ENCODE data around the gene SPATS2.

SPATS2 gene

DNA sequence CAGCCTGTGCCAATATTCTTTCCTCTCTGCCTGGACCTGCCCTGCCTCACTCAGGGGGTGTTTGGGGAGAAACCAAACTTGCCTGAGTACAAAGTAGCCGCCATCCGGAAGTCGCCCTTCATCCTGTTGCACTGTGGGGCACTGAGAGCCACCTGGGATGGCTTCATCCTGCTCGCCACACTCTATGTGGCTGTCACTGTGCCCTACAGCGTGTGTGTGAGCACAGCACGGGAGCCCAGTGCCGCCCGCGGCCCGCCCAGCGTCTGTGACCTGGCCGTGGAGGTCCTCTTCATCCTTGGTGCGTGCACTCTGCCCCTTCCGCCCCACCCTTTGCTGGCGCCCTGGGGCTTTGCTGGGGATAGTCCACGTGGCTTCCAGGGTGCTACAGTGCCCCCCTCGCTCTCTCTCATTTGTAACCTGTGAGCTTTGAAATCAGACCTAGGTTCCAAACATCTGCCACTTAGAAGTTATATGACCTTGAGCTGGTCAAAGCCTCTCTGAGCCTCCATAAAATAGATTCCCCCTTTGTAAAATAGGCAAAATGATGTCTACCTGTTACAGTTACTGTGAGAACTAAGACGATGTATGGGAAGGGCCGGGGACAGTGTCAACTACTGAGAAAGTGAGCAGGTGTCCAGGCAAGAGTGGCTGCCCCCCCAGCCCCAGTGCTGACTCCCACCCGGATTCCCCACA, 176.1 kb downstream of the SPATS2 start:
- no peak for DNase-seq

DNA sequence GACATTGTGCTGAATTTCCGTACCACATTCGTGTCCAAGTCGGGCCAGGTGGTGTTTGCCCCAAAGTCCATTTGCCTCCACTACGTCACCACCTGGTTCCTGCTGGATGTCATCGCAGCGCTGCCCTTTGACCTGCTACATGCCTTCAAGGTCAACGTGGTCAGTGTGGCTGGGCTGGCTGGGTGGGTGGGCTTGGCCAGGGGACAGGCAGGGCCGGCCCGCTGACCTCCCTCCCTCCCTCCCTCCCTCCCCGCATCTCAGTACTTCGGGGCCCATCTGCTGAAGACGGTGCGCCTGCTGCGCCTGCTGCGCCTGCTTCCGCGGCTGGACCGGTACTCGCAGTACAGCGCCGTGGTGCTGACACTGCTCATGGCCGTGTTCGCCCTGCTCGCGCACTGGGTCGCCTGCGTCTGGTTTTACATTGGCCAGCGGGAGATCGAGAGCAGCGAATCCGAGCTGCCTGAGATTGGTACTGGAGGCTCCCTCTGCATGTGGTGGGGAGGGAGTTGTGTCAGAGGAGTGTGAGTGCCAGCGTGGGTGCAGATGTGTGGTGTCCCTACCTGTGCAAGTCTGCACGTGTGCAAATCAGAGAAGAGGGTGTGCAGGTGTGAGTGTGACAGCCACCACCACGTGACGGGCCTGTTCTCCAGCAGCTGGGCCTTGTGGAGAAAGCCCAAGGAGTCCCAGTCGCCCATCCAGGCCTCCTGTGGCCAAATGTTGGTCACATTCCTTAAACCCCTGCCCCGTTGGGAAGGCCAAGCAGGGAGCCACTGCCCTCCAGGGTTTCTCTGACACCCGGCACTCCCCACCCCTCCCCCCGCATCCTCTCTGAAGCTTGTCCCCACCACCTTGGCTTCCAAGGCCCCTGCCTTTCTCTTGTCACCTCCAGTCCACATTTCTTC, 176.9 kb downstream of the SPATS2 start:
- no peak for DNase-seq

DNA sequence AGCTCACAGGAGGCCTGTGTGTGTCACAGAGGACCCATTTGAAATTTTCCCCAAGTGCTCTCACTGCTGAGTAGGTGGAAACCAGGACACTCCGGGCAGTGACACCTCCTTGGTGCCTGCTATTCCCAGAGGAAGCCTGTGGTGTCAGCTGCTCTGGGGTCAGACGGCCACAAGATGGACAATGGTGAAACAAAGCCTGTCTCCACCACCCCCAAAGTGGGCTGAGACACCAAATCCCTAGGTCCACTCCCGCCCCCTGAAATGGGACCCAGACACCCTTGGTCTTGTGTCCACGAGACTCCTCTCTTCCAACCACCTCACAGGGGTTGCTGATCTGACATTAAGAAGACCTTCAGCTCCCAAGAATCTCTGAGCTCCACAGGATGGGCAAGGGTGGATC, 178.6 kb downstream of the SPATS2 start:
- no peak for DNase-seq

DNA sequence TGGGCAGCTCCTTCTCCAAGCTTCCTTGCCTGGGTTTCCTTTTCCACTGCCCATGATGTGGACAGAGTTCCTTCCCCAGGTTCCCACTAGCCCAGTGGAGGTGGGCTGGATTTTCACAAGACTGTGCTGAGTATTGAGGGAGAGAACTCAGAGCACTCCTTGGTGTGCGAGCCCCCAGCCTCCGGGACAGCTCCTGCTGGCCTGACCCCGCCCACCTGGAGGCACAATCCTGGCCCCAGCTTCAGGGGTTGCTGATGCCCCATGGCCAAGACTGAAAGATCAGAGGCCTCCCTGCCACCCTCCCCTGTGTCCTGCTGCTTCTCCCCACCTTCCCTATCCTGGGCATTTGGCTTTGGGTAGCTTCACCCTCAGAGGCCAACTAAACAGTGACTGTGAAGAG, 179.2 kb downstream of the SPATS2 start:
- no peak for DNase-seq

DNA sequence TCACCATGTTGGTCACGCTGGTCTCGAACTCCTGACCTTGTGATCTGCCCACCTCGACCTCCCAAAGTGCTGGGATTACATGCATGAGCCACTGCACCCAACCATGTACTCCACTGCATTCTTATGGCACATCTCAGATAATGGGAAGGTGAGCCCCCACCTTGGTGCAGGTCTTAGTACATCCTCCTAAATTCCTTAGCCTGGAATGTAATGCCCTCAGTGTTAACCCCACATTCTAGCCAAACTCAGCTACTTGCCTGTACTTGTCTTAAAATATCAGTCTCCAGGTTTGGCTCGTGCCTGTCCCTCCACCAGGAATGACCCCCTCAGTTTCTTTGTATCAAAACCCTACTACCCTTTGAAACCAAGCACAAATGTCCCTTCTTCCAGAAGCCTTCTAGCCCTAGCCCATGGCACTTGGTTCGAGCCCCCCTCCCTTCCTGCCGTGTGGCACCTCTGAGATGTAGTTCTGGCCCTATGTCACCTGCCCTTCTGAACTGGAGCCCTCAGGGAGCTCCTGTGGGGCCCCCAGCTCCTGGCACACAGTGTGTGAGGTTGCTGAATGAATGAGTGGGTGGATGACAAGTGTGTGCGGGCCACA, 179.9 kb downstream of the SPATS2 start:
- no peak for DNase-seq

DNA sequence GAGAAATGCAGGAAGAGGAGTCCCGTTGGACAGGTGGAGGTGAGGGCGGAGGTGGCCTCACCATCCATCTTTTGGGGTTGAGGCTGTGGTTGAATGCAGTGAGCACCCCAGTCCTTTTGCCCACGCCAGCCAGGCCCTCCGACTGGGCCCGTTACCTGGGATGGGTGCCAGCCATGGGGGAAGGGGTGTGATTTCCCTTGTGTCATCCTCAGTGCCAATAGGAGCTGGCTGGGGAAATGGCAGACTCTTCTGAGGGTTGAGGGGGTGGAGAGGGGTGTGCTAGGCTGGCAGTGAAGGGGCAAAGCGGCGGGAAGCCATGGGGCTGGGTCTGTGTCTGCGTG, 181.2 kb downstream of the SPATS2 start:
- no peak for DNase-seq

DNA sequence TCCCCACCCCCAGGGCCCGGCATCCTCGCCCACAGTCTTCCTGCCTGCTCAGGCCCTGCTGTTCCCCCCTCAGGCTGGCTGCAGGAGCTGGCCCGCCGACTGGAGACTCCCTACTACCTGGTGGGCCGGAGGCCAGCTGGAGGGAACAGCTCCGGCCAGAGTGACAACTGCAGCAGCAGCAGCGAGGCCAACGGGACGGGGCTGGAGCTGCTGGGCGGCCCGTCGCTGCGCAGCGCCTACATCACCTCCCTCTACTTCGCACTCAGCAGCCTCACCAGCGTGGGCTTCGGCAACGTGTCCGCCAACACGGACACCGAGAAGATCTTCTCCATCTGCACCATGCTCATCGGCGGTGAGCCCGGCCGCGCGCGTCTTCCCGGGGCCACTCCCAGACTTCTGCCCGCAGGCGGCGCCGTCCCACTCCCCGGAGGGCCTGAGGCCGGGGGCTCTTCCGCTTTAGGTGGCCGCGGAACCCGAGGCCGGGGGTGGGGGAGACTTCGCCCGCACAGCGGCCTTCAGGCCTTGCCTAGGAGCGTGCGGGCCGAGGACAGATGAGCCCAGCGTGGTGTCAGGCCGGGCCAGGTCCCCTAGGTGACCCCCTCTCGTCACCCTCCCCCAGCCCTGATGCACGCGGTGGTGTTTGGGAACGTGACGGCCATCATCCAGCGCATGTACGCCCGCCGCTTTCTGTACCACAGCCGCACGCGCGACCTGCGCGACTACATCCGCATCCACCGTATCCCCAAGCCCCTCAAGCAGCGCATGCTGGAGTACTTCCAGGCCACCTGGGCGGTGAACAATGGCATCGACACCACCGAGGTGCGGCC, 181.8 kb downstream of the SPATS2 start:
- DNase-seq: no peak

DNA sequence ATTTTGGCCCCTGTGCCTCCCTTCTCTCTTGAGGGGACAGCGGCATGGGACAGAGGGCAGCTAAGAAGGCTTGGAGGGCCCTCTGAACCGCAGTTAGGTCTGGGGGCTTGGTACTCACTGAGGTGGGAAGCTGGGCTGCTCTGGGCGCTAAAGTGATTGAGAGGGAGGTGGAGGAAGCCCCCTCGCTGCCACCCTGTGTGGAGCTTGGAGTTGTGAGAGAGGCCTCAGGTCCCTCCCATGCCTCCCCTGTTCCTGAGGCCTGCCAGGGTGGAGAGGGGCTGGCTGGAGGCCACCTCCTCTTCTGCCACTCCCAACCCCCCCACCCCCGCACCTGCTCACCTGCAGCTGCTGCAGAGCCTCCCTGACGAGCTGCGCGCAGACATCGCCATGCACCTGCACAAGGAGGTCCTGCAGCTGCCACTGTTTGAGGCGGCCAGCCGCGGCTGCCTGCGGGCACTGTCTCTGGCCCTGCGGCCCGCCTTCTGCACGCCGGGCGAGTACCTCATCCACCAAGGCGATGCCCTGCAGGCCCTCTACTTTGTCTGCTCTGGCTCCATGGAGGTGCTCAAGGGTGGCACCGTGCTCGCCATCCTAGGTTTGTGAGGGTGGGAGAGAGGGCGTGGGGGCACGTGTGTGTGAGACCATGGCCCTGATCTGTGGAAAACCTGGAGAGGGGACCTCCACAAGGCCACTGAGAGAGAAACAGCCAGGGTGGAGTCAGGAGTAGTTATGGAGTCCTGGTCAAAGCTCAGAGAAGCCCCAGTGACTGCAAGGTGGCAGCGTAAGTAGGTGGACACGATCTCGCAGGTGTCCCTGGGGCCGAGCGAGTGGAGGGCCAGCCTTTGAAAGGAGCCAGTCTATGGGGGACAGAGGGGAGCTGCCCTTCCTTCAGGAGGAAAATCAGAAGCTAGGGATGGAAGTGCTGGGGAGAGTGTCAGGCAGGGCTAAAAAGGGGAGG, 182.8 kb downstream of the SPATS2 start:
- no peak for DNase-seq

DNA sequence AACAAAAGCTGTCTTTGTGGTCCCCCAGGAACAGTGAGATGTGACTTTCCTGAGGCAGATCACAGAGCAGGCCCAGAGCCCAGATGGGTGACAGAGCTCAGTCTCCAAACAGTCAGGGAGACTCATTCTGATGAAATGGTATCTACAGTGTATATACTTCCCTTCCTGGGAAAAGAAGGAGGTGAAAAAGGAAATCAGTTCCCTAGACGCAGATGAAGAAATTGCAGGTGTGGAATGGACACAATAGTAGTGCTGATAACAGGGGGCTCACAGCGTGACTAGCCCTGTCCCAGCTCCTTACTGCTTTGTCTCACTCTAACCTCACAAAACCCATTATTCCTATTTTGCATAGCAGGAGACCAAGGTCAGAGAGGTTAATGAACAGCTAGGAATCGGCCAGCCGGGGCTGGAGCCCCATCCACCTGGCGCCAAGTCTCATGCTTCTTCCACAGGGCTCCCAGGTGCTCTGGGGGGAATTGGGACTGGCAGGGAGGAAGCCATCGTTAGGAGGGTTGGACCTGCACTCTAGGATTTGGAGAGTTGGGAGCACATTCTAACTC, 183.5 kb downstream of the SPATS2 start:
- DNase-seq: no peak

DNA sequence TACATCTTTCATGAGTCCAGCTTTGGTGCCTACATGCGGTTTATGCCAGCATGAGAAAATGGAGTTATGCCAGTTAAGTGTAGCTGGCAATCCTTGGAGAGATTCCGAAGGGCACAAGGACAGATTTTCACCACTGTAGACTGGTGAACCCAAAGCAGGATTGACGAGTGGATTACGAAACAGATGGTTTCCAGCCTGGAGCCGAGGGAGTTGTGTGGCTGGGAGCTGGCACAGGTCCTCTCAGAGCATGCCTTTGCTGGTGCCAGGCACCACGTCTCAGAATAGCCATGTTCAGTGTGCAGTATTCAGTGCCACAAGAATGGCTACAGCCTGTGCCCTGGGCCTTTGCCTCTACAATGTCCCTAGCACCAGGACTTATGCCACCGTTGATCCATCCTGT, 184.8 kb downstream of the SPATS2 start:
- DNase-seq: no peak

DNA sequence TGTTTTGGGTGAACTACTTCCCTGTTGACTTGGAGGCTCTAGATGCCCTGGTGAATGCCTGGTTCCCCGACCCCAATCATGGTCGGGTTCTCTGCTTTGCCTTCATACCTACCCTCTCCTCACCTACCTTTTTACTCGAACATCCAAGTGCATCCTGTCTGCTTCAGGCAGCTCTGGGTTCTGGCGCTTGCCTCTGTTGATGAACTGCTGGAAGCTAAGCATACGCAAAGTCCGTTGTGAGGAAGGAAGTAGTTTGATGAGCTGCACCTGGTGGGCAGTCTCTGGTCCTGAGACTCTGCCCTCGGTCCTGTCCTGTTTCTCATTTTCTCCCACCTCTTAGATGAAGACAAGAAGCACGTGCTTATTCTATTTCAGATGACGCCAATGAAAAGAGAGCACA, 185.2 kb downstream of the SPATS2 start:
- DNase-seq: no peak

DNA sequence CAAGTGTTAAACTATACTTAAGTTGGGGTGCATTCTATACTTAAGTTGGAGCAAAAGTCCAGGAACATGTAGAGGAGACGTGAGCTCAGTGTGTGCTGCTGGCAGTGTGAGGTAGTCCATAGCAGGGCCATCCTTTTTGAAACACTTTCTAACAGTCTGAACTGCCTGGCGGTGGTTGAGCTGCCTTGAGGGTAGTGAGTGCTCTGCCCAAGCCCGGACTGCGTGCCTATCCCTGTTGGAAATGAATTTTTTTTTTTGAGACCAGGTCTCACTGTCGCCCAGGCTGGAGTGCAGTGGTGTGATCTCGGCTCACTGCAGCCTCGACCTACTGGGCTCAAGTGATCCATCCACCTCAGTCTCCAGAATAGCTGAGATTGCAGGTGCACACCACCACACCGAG, 185.6 kb downstream of the SPATS2 start:
- no peak for DNase-seq

DNA sequence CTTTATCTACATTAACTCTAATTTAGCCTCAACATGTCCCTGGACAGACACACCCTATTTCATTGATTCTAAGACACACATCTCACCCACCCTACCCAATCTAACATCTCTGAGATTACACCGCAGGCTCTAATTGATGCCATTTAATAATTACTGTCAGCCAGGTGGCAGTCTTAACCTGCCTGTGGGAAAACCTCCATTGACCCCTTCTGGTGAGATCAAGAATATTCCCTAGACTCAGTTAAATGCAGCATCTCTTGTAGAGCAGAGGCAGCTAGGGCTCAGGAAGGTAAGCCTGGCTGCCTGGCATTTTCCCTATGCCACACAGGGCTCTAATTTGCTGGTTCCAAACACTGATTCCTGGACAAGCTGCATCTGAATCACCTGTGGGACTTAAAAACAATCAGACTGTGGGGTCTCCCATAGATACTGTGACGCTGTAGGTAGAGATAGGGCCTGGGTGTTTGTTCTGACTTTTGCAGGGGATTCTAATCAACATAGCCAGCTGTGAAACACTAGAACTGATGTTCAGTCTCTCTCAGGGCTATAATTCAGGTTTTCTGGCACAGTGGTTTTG, 186.3 kb downstream of the SPATS2 start:
- DNase-seq: peak; percentile 61

DNA sequence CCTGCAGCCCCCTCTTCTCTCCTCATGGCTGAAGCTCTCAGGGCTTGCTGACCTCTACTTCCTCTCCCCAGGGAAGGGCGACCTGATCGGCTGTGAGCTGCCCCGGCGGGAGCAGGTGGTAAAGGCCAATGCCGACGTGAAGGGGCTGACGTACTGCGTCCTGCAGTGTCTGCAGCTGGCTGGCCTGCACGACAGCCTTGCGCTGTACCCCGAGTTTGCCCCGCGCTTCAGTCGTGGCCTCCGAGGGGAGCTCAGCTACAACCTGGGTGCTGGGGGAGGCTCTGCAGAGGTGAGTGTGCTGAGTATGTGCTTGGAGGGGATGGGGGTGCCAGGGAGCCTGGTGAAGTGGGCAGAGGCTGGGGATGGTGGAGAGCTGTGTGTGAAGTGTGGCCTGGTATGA, 187.0 kb downstream of the SPATS2 start:
- DNase-seq: no peak

DNA sequence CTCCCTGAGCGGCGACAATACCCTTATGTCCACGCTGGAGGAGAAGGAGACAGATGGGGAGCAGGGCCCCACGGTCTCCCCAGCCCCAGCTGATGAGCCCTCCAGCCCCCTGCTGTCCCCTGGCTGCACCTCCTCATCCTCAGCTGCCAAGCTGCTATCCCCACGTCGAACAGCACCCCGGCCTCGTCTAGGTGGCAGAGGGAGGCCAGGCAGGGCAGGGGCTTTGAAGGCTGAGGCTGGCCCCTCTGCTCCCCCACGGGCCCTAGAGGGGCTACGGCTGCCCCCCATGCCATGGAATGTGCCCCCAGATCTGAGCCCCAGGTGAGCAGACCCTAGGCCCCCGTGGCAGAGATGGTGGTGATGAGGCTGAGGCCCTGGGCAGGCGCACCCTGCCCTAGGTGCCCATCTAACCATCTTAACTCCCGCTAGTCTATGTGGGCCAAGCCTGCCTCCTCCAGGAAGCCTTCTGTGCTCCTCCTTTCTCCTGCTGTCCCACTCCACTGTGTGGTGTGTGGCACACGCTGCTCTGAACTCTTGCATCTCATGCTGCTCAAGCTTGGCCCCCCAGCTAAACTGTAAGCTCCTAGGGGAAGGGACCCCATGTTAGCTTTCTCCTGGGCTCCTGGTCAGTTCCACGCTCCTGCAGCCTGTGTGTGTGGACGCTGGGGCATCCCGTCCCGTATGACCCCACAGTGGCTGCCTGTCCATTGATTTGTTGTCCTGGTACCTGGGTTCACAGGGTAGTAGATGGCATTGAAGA, 188.5 kb downstream of the SPATS2 start:
- no peak for DNase-seq

DNA sequence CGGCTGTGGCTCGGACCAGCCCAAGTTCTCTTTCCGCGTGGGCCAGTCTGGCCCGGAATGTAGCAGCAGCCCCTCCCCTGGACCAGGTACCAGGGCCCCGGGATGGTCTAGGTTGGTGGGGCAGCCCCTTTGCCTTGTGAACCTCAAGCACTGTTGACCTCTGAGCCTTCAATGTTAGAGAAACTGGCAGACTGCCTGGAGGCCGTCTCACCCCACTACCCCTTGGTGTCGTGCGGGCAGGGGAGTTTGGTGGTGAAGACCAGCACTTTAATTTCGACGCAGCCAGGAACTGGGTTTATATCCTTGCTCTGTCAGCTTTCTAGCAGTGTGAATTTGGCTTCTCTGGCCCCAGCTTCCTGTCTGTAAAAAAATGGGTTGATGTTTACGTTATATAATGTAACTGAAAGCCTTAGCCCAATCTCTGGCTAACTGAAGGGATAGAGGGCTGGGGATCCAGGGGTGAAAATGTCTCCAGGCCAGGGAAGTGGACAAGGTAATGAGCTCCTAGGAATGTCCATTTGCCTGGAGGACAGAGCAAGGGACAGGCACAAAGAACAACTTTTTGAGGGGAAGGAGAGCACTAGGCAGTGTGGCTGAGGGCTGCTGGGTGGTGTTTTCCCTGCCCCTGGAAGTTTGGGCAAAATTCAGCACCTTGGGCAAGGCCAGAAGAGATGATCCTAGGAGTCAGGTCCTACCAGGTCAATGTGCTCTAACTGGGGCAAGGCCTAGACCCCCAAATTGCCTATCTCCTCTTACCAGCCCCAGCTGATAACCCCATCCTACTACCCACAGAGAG, 189.3 kb downstream of the SPATS2 start:
- no peak for DNase-seq

DNA sequence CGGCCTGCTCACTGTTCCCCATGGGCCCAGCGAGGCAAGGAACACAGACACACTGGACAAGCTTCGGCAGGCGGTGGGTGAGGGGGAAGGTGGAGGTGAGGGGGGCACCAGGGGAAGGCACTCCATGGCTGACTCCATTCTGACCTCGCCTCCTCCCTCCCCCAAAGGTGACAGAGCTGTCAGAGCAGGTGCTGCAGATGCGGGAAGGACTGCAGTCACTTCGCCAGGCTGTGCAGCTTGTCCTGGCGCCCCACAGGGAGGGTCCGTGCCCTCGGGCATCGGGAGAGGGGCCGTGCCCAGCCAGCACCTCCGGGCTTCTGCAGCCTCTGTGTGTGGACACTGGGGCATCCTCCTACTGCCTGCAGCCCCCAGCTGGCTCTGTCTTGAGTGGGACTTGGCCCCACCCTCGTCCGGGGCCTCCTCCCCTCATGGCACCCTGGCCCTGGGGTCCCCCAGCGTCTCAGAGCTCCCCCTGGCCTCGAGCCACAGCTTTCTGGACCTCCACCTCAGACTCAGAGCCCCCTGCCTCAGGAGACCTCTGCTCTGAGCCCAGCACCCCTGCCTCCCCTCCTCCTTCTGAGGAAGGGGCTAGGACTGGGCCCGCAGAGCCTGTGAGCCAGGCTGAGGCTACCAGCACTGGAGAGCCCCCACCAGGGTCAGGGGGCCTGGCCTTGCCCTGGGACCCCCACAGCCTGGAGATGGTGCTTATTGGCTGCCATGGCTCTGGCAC, 190.1 kb downstream of the SPATS2 start:
- no peak for DNase-seq

DNA sequence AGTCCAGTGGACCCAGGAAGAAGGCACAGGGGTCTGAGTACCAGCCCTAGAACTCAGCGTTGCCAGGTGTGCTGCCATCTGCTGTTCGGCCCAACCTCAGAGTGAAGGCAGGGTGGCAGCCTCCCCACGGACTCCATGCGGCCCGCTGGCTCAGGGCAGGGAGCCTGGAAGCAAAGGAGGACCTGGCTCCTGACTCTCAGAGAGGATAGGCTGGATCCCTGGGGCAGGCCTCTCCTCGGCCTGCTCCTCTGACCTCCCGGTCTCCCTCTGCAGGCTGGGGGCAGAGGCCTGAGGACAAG, 190.6 kb downstream of the SPATS2 start:
- DNase-seq: no peak

DNA sequence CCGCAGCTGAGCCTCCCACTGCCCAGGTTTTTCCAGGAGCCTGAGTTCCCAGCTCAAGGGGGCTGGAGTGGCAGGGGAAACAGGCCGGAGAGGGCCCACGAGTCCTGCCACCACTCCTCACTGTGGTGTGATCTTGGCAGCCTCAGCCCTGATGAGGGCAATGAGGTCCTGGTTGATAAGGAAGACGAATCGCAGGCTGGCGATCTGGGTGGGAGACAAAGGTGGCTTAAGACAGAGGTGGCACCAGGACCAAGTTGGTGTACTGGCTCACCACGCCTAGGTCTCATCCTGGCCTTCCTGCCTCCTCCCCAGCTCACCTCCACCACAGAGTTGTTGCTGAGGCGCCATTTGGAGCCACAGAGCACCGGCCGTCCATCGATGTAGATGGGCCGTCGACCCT, 191.3 kb downstream of the SPATS2 start:
- DNase-seq: no peak

All from OCI-M1 (cell line).